Tibial nerve (tissue), 4 donors: ENCODE data around the gene NCEH1.

Source experiments
- EP300 ChIP-seq, 2 donors: sonication (generic); formaldehyde crosslinking; IDR thresholded peaks; one replicate each; pipeline ENCODE4 v1.6.1; 2017; ENCODE audit warnings: antibody characterized with exemption in 2 of 2, mild to moderate bottlenecking in 1 of 2
- POLR2A ChIP-seq, 2 donors: fragments of 450-650 bp; IDR thresholded peaks; one replicate each; pipeline ENCODE4 v1.6.1; 2017; ENCODE audit warnings: antibody characterized with exemption in 2 of 2, mild to moderate bottlenecking in 2 of 2, moderate library complexity in 2 of 2
- TF ChIP-seq, protein P1 (sequence below), 5 experiments: fragments of 200-600 bp in 3 of 5; fragments of 450-650 bp in 2 of 5; sonication (generic) in 3 of 5; IDR thresholded peaks; one replicate each; pipeline ENCODE4 v1.5.1; 2016 to 2019; ENCODE audit warnings: antibody characterized with exemption in 5 of 5, mild to moderate bottlenecking in 3 of 5, moderate library complexity in 2 of 5

DNA sequence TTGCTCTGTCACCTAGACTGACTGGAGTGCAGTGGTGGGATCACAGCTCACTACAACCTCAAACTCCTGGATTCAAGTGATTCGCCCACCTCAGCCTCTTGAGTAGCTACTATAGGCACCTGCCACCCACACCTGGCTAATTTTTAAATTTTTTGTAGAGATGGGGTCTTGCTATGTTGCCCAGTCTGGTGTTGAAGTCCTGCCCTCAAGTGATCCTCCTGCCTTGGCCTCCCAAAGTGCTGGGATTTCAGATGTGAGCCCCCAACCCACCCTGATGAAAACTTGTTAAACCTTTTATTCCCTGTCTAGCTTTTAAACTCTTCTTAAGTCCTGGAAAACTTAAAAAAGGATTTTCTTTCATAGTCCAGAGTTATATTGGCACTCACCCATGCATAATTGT is 42.3 kb upstream of the NCEH1 start:
- TF ChIP-seq, protein P1, sequence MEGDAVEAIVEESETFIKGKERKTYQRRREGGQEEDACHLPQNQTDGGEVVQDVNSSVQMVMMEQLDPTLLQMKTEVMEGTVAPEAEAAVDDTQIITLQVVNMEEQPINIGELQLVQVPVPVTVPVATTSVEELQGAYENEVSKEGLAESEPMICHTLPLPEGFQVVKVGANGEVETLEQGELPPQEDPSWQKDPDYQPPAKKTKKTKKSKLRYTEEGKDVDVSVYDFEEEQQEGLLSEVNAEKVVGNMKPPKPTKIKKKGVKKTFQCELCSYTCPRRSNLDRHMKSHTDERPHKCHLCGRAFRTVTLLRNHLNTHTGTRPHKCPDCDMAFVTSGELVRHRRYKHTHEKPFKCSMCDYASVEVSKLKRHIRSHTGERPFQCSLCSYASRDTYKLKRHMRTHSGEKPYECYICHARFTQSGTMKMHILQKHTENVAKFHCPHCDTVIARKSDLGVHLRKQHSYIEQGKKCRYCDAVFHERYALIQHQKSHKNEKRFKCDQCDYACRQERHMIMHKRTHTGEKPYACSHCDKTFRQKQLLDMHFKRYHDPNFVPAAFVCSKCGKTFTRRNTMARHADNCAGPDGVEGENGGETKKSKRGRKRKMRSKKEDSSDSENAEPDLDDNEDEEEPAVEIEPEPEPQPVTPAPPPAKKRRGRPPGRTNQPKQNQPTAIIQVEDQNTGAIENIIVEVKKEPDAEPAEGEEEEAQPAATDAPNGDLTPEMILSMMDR (IDR thresholded peaks at IDR 0.05) = no peak
- TF ChIP-seq POLR2A (IDR thresholded peaks at IDR 0.05) = no peak
- no peak for TF ChIP-seq EP300 (IDR thresholded peaks at IDR 0.05)
